HG02981 (cell line): ENCODE measurements around the gene CDK2AP2.

Experiments used
- ATAC-seq: cut with Tn5 transposase; IDR thresholded peaks from one replicate; pipeline ENCODE4 v1.9.1; 2021; ENCODE audit warnings: mild to moderate bottlenecking, moderate library complexity; ENCODE audit not compliant: unreplicated experiment

Gene CDK2AP2

DNA sequence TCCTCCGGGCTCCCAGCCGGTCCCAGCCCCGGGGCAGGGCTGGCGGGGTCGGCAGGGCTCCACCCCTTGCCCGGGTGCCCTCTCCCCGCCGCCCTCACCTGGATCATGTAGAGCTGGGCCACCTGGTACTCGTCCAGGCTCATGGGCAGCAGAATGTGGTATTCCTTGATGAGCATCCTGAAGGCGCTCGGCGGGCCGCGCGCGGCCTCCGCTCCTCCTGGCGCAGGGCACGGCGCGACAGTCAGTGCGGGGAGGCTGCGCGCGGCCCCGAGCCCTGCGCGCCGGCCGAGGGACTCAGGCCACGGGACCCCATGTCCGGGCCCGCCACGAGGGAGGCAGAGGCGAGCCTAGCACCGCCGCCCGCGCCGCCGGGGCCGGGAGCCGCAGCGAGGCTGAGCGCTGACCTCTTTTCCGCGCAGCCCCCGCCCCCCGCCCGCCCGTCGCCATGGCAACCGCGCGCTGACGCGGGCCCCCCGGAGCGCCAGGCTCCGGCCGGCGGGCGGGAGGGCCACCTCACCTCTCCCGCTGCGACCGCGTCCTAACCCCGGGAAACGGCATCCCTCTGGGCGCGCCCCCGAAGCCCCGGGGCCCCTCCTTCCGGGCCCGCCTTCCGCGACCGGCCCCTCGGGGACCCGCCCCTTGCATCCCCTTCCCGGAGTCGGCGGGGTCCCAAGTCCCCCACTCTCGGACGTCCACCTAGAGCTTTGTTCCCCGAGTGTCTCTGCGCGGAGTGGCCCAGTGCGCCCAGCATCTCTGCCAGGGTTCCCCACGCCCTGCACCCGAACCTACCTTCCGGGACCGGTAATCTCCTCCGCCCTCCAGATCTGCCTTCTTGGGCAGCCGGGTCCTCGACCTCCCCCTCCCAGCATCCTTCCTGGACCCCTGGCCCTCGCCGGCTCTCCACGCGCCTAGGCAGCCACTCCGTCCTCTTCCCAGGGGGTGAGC lies 3.7 kb downstream of the CDK2AP2 start:
- ATAC-seq: no peak

DNA sequence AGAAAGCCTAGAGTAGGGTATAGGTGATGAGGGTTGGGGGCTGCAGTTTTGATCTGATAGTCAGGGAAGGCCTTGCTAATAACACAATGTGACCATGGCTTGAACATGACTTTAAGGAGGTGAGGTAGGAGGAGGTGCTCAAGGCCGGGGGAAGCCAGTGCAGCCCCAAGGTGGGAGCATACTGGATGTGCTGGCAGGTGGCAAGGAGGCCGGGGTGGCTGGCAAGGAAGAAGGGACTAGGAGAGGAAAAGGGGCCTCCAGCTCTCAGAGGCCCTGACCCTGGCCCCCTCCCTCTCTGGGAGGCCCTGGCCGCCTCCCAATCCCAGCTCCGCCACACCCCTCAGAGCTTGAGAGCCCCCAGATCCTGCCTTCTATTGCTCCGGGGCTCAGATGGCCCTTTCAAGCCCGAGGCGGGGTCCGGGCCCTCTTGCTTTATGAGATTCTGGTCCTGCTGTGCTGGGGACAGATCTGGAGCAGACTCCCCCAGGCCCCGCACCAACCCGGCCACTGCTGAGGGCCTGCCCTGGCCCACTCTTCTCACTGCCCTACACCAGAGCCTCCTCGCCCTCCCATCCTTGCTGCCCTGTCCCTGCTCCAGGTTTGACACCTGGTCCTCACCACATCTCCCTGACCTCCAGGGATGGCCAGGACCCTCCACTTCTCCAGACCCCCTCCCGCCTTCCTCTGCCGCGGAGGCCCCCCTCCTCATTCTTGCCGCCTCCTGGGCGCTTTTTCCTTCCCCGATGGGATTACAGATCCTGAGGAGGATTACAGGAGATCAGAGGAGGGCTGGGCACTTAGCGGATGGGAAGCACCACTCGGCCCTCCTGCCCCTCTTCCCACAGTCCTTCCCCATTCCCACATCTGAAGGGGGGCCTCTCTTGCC lies 4.6 kb downstream of the CDK2AP2 start:
- no peak for ATAC-seq

DNA sequence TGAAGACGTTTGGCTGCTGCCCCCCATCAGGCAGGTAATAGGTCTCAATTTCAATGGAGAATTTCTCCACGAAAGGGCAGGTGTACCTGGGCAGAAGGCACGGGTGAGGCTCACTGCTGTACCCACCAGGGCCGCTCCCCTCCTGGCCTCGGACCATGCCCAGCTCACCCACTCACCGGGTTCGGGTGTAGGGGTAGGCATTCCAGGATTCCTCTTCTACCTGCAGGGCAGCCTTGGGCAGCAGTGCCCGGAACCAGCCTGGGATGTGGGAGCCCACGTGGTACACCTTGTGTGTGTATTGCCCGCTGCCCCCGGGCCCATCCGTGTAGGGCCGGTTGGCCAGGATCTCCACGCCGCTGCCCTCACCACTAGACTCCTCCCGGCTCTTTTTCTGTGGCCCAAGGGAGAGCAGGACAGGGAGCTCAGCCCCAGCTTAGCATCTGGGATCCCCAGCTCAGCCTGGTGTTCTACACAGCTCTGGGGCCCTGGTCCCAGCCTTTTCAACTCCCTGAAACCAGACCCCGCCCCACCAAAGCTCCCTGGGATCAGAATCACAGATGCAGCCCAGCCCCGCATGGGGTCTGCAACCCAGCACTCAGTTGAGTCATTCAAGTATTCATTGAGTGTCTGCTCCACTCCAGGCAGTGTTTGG lies 5.5 kb downstream of the CDK2AP2 start:
- no peak for ATAC-seq

DNA sequence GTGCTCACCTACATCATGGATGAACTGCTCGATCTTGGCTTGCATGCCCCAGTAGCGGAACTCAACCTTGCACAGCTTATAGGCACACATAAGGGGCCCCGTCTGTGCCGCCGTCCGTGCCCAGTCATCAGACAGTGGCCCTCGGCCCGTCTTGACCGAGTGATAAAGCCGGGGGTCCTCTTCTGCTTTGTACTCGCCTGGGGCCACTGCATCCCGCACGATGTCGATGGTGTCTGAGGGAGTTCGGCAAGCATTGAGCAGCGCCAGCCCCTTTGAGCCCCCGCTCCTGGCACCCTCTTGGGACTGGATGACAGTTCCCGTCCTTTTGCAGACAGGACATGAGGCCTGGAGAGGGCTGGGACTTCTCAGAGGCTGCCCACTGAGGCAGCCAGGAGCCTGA lies 6.1 kb downstream of the CDK2AP2 start:
- ATAC-seq: no peak

DNA sequence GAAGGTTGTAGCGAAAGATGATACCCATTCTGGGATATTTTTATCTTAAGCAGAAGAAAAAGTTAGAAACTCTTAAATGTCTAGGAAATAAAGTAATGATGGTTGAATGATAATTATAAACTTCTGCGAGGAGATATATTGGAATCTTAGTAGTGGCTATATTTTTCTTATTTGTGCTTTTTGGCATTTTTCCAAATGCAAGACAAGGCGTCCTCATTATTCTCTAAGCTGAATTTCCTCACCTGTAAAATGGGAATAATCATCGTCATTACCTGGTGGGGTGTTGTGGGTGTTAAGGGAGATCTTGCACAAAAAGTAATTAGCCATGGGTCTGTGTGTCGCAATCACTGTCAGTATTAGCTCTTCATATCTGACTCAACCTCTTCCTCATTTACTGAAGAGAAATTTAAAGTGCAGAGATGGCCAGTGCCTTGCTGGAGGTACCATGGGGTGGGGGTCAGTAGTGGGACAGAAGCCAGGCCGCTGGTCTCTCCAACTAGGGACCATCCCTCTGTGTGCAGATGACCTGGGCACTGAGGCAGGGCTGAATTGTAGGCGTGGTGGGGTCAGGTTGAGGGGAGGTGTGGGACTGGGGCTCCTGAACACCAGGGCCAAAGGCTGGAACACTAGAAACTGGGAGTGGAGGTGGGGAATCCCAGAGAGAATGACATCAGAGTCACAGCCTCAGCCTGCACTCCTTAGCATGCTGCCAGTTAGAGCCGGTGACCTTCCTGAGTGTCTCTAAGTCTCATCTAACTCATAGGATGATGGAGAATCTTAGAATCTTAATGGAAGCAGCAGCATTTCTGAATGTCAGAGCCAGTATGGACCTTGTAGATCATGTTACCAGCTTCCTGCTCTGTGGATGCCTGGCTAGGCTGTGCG lies 6.9 kb downstream of the CDK2AP2 start:
- ATAC-seq: no peak

DNA sequence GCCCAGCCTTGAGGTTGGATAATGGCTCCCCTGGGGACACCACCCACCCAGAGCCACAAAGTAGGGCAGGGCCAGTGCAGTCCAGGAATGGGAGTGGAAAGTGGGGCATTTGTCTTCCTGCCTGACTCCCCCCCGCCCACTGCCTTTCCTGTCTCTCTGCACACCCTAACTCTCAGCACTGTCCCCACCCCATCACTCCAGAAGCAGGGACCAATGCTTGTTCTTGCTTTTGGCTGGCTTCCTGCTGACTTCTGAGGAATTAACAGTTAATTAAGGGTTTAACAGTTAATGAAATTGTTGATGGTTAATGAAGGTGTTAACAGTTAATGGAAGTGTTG lies 7.5 kb downstream of the CDK2AP2 start:
- no peak for ATAC-seq

DNA sequence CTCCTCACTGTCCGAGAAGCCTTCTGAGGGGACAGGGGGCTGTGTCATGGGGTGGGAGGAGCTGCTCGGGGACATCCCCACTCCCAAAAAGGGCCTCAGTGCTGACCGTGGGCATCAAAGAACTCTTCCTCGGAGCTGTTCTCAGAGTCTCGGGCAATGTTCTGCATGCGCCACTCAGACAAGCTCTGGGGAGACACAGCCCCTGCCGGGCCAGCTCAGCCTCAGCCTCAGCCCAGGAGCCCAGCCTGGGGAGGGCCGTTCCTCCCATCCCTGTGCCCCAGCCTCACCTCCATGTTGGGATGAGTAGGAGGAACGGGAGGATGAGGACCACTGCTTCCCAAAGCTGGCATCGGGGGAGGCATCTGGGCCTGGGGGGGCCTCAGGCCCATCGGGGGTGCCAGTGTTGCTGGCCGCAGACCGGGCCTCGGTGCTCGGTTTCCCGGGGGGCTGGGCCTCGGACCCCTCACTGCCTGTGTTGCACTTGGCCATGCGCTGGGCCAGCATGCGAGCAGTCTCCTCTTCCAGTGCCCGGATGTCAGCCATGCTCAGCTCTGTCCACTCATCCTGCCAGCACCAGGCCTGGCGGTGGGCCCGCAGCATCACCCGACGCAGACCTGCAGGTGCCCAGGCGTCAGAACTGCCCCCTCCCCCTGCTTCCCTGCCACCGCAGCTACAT lies 8.0 kb downstream of the CDK2AP2 start:
- ATAC-seq: no peak

DNA sequence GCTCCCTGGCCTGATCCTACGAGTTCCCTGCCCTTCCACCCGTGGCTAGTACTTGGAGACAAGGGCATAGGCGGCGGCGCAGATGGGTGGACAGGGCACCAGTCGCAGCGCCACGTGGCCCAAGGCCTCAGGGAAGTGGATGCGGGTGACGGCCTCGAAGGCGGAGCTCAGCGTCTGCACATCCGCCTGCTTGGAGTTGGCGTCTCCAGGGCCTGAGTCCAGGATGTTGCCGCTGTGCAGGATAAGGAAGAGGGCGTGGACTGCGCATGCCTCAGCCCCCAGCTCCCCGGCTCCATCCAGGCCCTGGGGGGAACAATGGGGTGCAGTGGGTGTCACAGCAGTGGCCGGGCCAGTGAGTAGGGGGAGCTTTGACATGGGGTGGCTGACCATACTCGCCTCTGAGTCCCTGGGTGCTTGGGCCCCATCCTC lies 9.4 kb downstream of the CDK2AP2 start:
- ATAC-seq: no peak

DNA sequence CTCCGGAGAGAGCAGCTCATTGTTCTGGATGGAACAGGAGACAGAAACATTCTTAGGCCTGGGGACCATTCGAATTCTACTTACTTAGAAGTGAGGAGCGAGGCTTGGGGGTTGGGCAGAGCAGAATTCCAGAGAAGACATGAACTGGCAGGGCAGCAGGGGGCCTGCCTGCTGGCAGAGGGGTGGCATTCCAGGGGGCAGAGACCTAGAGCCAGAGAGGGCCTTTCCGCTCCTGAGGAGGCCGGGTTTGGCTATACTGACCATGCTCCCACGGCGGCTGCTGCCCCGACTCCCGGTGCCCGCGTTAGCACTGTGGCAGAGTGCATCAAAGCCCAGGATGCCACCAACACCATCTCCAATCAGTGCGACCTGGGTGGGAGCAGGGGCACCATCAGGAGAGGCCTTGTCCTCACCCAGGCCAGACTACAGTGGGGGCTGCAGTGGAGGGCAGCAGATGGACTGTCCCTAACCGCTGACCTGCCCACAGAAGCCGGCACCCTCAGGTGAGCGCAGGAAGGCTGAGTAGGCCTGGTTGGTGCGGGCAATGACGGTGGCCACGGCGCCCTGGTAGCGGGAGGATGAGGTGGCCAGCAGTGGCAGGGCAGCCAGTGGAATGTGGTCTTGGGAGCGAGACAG lies 10.2 kb downstream of the CDK2AP2 start:
- ATAC-seq: no peak

DNA sequence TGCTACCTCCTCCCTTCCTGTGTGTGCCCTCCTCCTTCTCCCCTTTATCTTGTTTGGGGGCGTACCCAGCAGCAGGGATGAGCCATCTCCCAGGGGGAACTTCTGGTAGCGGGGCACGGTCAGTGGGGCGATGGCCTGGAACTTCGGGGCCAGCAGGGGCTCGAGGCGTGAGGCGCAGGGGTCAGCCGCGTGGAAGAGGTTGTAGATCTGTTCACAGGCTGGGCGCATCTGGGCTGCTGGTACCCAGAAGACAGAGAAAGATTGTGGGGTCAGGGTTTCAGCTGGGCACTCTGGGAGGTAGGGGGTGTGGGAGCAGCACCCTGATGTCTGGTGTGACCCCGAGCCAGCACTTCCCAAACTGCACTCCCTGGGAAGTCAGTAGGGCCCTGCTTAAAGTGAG lies 11.8 kb downstream of the CDK2AP2 start:
- no peak for ATAC-seq

DNA sequence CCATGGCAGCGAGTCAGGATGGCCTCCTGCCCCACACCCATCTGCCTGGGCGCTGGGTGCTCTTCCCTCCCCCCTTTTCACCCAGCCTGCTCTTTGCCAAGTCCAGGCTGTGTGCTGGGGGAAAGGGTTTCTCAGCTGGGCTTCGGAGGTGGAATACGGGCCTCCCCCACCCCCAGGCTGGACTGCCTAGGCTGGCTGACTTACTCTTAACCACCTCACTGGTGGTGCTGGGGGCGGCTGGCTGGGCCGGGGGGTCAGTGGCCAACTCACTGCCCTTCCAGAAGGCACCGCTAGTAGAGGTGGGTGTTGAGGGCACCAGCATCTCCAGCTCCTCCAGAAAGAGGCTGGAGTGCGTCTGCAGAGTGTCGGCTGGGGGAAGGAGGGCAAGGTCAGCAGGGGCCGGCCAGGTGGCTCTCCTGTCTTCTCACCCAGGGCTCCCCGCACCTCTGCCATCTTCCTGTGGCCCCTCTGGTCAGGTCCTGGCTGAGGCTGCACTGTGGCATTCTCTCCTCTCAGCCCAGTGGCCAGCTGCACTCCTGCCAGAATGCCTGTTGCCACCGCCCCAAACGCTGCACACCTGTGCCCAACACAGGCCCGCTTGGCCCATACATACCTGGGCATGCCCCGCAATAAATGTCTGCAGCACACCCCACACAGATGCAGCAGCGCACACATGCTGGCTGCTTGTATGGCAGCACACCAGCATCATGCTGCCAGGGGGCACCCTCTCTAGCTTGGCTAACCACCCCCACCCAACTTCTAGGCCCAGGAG lies 12.5 kb downstream of the CDK2AP2 start:
- no peak for ATAC-seq

DNA sequence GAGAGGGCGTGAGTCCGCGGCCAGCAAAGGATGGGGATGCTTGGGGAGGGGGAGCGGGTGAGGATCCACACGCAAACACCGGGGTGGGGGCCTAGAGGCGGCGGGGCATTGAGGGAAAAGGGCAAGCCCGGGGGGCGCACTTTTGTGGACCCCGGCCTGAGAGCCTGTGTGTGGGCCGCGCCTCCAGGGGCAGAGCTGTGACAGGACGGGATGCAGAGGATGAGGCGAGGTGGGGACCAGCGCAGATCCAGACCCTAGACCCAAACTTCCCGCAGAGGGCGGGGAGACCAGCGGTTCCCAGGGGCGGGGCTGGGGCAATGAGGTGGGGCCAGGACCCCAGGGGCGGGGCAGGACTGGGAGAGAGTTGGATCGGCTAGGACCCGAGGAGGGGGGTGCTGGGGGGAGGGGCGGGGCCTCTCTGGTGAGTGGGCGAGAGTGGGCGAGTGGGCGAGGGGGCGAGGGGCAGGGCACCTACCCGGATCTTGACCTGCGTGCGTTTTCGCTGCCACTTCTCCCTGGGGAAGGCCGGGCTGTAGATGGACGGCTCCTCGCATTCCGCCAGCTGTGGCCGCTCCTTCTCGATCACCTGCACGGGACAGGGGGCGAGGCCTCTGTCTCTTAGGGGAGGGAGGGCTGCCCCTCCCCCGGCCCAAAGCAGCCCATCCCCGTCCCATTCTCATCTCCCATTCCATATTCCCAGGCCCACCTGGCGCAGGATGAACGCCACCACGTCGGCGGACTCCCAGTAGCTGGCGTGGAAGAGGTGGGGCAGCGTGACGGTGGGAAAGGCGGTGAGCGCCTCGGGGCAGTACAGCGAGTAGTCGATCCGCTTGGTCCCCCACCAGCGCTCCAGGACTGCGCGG lies 13.4 kb downstream of the CDK2AP2 start:
- no peak for ATAC-seq

DNA sequence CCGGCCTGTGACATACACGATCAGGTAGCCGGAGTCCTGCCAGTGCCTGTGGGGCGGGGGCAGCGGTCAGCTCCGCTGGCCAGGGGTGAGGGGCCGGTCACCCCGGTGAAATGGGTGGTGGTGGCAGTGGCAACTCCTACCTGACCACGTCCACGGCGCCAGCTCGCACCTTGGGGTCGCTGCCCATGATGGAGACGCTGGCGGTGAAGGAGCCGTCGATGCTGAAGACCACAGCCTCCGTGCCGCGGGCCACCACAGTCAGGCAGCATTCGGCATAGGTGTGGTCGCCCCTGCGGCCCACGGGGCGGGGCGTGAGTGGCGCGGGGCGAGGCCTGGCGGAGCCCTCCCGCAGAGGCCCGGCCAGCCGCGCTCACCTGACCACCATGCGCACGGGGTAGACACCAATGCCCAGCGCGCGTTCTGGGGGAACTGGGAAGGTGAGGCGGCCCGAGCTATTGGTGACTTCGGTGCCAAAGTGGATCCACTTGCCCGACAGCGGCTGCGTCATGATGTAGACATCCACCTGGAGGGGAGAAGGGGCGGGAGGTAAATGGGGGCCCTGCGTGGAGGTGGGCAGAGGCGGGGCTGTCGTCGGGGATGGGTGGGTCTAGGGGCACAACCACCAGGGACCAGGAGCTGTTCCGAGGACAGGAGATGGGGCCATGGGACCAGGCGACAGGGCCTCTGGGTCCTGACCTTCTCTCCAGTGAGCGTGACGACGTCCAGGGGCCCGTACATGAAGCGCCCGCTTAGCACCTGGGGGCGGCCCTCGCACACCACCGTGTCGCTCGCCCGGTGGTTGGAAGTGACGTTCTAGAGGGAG lies 14.2 kb downstream of the CDK2AP2 start:
- ATAC-seq: no peak

DNA sequence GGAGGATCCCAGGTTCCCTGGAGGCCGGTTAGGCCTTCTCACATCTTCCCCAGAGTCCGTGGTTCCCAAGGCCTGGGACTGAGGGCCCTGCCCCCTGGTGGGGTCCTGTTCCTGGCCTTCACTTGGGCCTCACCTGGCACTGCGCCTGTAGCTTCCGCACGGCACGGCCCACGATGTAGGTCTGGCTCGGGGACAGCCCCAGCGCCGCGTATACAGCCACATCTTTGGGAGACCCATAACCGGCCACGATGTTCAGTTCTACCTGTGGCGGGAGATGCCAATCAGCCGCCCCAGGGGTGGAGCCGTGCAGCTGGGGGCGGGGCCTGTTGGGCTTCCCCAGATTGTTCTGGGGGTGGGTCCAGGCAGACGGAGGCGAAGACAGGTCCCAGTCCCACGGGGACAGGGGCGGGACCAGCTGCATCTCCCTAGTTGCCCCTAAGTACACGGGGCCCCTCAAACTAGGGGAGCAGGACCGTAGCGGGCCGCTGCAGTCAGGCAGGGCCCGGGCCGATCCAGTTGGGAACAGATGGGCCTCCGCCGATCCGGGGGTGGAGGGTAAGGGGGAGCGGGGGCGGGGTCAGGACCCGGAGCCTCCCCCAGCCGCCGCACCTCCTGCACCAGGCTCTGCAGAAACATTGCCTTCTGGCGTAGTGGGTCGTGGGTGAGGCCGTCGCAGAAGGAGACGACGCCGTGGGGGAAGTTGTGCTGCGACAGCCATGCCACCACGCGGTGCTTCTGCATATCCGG lies 15.0 kb downstream of the CDK2AP2 start:
- no peak for ATAC-seq

DNA sequence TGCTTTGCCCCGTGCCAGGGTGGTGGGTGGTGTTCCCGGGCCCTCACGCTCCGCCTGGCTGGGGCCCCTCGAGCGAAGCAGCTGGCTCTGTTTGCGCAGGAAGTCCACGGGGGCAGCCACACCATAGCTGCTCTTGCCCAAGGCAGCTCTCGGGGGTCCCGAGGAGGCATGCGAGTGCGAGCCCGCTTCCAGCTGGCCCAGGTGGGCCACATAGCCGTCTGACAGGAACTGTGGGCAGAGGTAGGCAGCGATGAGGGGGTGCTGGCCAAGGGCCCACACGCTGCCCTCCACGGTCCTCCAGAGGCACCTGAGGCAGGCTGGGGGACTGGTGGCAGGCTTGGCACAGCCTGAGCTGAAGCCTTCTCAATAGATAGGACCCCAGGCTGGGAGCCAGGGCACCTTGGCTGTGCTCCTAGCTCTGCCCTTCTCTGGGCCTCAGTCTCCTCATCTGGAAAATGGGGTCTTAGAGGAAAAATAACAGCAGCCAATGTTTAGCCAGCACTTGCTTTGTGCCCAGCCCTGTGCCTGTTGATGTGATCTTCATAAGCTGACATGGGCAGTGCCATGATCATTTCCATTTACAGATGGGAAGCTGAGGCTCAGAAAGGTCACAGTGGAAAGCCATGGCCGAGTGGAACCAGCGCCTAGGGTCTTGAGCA lies 15.8 kb downstream of the CDK2AP2 start:
- no peak for ATAC-seq
